HG02642 (cell line): ENCODE results near the gene LIMS2.

Source experiments
- ATAC-seq: cut with Tn5 transposase; IDR thresholded peaks from one replicate; pipeline ENCODE4 v1.9.1; 2021; ENCODE audit warnings: mild to moderate bottlenecking; ENCODE audit not compliant: unreplicated experiment, poor library complexity

Gene LIMS2, protein sequence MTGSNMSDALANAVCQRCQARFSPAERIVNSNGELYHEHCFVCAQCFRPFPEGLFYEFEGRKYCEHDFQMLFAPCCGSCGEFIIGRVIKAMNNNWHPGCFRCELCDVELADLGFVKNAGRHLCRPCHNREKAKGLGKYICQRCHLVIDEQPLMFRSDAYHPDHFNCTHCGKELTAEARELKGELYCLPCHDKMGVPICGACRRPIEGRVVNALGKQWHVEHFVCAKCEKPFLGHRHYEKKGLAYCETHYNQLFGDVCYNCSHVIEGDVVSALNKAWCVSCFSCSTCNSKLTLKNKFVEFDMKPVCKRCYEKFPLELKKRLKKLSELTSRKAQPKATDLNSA

DNA sequence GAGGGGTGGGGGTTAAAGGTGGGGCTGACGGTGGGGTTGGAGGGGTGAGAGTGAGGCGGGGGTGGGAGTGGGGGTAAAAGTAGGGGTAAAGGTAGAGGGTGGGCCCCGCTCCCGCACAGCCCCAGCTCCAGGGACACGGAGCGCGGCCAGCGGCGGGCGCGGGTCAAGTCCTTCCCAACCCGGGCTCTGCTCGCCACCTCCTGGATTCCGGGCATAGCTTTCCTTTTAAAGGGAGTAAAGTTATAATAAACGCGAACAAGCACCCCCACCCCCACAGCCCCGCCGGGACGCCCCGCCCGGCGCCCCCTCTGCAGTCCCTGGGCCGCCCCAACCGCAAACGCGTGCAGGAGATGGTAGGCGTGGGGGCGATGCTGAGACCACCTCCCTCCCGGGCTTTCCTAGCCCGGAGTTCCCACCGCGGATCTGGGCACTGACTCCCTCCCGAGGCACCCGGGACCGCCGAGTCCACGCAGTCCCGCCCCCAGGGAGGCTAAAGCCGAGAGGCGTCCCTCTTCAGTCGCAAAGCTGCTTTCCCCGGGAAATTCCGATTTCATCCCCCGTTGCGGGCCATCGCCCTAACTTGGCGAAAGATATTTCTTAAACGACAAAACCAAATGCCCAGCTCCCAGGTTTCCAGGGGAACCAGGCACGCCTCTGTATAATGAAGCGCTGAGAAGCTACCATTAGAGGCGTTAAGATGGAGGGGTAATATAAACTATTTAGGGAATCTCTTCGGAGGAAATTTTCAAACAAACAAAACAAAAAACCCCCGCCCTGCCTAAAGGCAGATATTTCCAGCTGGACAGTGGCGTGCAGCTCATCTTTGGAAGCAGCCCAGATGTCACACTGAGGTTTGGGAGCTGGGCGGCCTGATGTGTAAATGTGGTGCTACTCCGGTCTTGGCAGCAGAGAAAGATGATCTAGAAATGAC, at the start of gene LIMS2:
Gene LIMS2, minus strand, starts transcription at position 200 of the 931 bp plus-strand sequence. CDS start 506 bp downstream, outside the sequence.
- ATAC-seq: no peak

DNA sequence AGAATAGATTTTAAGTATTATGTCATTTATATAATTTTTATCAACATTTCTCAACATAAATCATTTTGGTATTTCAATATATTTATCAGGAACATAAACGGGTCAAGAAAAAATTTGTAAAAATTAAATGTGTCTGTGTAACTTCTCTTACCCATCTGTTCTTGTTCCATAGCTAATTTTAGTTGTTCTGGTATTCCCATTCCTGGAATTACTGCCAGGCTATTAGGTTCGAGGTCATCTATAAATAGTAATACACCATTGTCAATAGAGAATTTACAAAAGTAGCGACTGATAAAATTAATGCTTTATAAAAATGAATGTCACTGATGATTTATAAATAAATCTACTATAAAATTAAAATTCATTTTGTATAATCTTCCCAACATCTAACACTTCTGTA, 47.5 kb upstream of the LIMS2 start:
- ATAC-seq: no peak

DNA sequence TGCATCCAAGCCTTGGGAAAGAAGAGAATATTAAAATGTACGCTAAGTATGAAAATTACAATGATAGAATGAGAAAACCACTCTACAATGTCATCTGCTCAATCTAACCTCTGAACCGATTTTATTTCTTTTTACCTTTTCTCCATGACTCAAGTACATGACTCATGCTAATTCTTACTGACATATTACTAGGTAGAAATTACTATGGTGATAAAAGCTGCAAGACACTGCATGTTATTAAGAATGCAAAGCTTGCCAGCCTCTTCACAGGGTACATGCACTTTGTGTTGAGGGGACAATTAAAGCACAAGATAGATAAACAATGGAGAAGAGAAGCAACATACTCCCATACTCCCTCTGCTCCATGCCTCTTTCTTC, 46.6 kb upstream of the LIMS2 start:
- ATAC-seq: no peak

DNA sequence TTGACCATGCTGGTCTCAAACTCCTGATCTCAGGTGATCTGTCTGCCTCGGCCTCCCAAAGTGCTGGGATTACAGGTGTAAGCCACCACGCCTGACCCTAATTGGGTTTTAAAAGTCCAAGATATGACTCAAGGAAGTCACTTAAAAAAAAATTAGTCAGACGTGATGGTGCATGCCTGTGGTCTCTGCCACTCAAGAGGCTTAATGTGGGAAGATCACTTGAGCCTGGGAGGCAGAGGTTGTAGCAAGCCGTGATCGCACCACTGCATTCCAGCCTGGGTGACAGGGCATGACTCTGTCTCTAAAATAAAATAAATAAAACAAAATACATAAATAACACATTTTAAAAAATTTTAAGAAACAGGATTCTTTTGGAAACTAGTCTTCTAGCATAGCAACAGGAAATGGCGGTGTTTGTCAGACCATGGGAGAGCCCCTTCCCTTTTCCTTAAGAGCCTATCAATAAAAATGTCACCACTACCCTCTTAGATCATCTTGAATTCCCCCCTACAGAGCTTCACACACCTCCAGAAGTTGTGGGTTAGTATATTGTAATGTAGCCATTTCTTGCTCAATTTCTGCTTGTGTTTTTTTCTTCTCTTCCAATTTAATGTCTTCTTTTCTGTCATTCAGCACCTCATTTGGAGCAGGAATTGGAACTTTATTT, 46.1 kb upstream of the LIMS2 start:
- no peak for ATAC-seq

DNA sequence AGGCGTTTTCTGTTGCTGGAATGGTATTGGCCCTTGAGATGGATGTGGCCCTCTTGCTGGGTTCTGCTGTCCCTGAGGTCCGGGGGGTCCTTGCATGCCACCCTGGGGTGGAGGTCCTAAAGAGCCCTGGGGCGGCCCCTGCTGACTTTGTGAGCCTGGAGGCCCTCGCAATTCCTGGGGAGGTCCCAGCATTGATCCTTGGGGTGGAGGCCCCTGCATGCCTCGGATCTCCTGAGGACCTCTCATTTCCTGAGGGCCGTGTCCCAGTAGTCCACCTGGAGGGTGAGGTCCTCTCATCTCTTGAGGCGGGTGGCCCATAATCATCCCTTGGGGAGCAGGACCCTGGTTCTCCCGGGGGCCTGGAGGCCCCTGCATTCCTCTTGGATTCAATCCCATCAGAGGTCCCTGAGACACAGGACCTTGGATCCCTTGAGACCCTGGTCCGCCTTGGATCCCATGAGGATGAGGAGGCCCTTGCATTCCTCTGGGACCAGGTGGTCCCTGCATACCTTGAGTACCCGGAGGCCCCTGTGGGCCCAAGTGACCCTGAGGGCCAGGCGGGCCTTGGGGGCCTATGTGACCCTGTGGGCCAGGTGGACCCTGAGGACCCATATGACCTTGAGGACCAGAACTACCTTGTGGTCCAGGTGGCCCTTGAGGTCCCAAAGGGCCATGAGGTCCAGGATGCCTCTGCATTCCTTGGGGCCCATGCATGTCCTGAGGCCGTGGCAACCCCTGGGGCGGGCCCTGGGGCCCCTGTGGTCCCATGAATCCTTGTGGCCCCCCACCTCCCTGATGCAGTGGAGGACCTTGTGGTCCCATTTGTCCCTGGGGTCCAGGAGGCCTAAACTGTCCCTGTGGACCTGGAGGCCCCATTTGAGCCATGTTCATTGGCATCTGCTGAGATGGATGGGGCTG, 44.2 kb upstream of the LIMS2 start:
- no peak for ATAC-seq

- no peak for ATAC-seq
Measured at GRCh38 chr2:127718271-127718670, 42.9 kb upstream of the LIMS2 start.

- no peak for ATAC-seq
Measured at GRCh38 chr2:127715778-127716449, 40.6 kb upstream of the LIMS2 start.

GRCh38 chr2:127713562-127713961, 38.2 kb upstream of the LIMS2 start:
- ATAC-seq: no peak

GRCh38 chr2:127712999-127713398, 37.7 kb upstream of the LIMS2 start:
- no peak for ATAC-seq

DNA sequence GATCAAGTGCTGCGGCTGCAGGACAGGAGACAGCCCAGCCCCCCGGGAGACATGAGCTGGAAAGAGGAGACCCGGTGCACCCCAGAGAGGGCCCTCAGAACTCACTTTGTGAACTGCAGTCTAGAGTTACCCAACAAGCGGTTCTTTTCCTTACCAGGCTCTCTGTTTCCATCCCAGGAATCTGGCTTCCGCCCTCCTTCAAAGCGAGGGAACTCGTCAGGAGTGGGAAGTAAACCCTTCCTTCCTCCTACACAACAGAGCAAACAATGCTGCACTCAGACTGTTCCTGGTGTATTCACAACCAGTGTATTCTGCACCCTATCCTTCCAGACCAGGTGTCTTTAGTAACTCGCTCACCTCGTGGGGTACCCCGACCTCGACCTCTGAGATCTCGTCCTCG, 34.0 kb upstream of the LIMS2 start:
- ATAC-seq: no peak

GRCh38 chr2:127707890-127708648, 32.7 kb upstream of the LIMS2 start:
- no peak for ATAC-seq

DNA sequence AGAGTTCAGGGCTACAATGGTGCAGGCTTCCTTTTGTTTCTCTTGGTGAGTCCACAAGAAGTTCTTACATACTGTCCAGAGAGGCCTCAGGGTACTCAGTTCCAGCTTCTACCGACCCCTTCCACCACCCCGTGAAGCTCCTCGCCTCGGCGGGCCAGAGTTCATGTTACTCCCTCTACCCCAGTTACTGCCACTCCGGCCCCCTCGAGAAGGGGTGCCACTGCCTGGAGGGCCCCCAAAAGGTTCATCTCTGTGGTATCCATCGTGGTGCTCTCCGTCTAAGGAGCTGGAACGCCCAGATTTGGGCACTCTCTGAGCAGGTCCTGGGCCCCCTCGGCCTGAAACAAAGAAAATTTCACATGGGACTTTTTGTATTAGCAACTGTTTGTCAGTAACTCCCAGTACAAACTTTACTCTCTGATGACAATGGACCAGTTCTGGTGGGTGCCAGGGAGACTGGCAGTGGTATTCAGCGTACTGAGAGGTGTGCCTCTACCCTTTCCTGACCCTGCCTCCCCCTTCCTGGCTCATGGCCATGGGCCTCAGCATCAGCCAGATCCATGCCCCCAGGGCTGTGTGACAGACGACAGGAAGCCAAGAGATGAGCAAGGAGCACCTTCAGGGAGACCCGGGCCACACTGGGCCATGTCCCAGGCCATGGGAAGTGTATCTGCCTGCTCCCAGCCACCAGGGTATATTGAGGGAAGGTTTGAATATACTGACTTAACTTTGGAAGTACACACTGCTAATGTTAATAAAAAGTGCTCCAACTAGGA, 31.1 kb upstream of the LIMS2 start:
- no peak for ATAC-seq

- no peak for ATAC-seq
Measured at GRCh38 chr2:127705391-127706065, 30.2 kb upstream of the LIMS2 start.

DNA sequence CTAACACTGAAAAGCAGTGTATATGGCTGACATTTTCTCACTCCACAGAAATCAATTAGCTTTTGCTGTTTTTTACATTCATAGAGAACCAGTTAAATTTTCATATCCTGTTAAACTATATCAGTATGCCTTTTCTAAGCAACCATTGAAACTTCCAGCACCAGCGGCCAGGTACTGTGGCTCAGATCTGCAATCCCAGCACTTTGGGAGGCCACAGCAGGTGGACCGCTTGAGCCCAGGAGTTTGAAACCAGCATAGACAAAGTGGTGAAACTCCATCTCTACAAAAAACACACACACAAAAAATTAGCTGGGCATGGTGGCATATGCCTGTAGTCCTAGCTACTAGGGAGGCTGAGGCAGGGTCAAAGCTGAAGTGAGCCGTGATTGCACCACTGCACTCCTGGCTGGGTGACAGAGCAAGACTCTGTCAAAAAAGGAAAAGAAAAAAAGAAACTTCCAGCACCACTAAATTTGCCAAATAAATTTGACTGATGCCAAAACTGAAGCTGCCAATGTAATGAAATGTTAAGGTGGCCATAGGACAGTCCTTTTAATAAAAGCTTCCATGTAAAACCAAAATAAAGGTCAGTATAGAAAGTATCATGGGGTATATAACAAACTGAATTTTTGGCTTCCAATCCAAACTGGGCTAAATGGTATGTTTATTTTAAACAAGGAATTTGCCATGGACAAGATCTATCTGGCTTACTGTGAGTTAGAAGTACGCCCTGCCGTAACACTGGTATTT, 29.5 kb upstream of the LIMS2 start:
- ATAC-seq: no peak

DNA sequence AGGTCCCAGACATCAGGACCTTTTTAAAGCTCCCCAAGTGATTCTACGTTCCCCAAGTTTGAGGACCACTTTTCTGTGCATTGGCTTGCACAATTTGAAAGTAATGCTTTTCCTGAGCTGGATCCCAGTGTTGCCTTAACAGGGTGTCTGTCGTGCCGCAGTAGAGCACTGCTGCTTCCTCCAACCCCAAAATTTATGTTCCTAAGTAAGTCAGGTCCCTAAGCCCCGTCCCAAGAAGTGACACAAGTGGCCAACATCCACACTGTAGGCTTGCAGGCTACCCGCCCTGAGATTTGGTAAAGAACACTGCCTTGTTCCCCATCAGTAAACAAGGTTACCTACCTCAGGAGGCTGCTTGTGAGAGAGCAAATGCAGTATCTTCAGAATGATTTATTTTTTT, 28.0 kb upstream of the LIMS2 start:
- no peak for ATAC-seq

GRCh38 chr2:127702395-127703009, 27.2 kb upstream of the LIMS2 start:
- ATAC-seq: no peak
